Chondrocyte (in vitro differentiated cells): ENCODE data around the gene PSMD2. TPM values are rescaled to one million over a fixed set of nuclear protein-coding genes. Genes with fewer than 3 reads are reported as not detected.

Experiments
- DNase-seq: peaks from one replicate; pipeline ENCODE4 v3.0.0; 2021; ENCODE audit warnings: mixed read lengths, low spot score
- H3K27ac Mint-ChIP-seq: one replicate; pipeline ENCODE4 v1.8.0; 2021; ENCODE audit warnings: mild to moderate bottlenecking, moderate library complexity, mixed read lengths; ENCODE audit not compliant: unreplicated experiment
- H3K27me3 Mint-ChIP-seq: 2 replicates; pipeline ENCODE4 v1.8.0; 2021; ENCODE audit warnings: low read depth, mixed read lengths
- H3K36me3 Mint-ChIP-seq: 2 replicates; pipeline ENCODE4 v1.8.0; 2021; ENCODE audit warnings: low read depth, mixed read lengths
- H3K4me1 Mint-ChIP-seq: 2 replicates; pipeline ENCODE4 v1.8.0; 2021; ENCODE audit warnings: low read depth, mild to moderate bottlenecking, mixed read lengths
- H3K4me3 Mint-ChIP-seq: one replicate; pipeline ENCODE4 v1.8.0; 2021; ENCODE audit warnings: mild to moderate bottlenecking, moderate library complexity, mixed read lengths; ENCODE audit not compliant: unreplicated experiment
- H3K9me3 Mint-ChIP-seq: 2 replicates; pipeline ENCODE4 v1.8.0; 2021; ENCODE audit warnings: low read depth, mixed read lengths
- total RNA-seq: library from RNA; stranded (reverse); gene quantifications from 3 replicates; pipeline ENCODE4 v1.2.1, GENCODE V29; 2021
- TF ChIP-seq, protein P1 (sequence below): fragments of 200-600 bp; sonication (generic); IDR thresholded peaks from 2 replicates; pipeline ENCODE4 v1.5.0; 2021; ENCODE audit warnings: antibody characterized with exemption, mild to moderate bottlenecking, moderate library complexity

The PSMD2 gene
- total RNA-seq, 1 donor from 2014 or later: 237 TPM

DNA sequence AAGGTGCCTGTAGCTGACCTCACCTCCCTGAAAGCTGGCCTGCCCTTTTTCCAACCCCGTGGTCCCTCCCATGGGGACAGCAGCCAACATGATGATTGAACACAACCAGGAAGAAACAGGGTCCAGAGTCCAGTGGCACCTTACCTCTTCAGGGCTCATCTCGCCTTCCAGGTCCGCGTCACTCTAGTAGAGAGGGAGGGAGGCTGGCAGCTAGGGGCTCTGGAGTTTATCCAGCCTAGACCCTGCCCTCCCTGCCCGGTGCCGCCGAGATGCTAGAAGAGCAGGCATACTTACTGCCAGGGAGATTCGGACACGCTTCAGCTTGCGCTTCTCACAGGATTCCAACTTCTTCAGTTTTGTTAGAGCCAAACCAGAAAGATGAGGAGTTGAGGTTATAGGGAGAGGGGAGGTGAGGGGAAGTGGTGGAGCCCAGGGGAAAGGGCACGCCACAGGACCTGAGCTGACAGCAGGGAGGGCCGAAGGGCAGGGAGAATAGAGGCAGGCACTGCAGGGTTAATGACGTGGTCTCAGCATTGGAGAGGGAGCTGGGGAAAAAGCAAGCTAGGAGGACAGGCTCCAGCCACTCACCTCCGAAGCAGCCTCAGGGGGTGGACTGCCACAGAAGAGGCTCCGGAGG lies 53.2 kb downstream of the PSMD2 start:
- Mint-ChIP-seq H3K27me3 (no peaks in the 10 kb centered on the region), H3K4me1 (peaks cover 6% of the 10 kb centered on the region), H3K27ac (no peak overlapping the region), H3K9me3 (no peaks in the 10 kb centered on the region), H3K4me3 (no peak overlapping the region), H3K36me3 (peaks cover 7% of the 10 kb centered on the region)
- TF ChIP-seq, protein P1, sequence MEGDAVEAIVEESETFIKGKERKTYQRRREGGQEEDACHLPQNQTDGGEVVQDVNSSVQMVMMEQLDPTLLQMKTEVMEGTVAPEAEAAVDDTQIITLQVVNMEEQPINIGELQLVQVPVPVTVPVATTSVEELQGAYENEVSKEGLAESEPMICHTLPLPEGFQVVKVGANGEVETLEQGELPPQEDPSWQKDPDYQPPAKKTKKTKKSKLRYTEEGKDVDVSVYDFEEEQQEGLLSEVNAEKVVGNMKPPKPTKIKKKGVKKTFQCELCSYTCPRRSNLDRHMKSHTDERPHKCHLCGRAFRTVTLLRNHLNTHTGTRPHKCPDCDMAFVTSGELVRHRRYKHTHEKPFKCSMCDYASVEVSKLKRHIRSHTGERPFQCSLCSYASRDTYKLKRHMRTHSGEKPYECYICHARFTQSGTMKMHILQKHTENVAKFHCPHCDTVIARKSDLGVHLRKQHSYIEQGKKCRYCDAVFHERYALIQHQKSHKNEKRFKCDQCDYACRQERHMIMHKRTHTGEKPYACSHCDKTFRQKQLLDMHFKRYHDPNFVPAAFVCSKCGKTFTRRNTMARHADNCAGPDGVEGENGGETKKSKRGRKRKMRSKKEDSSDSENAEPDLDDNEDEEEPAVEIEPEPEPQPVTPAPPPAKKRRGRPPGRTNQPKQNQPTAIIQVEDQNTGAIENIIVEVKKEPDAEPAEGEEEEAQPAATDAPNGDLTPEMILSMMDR: no peak
- DNase-seq: no peak

DNA sequence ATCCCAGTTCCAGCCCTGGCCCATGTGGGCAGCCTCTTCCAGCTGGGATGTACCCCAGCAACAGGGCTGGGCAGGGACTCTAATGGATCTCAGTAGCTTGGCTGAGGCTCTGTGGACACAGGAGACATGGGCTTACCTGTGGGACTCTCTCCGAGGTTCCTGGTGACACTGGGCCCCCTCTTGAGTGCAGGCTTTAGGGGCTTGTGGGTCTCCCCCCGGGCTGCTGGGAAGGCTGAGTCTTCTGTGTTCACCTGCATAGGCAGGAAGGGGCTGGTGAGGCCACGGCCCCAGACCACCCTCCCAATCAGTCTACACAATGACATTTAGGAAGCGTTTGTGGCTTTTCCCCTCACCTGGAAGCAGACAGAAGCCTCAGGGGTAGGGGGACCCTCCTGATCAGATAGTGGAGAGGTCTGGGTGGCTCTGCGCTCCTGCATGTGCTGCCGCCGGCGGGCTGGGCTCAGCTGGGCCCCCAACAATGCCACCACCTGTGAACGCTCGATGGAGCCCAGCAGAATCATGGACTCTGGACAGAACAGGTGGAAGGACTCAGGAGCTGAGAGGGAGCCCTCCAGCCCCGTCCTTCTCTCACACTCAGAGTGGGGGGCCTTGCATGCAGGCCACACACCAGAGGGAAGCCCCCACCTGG lies 54.0 kb downstream of the PSMD2 start:
- Mint-ChIP-seq H3K27ac (no peak overlapping the region), H3K27me3 (no peaks in the 10 kb centered on the region), H3K36me3 (peaks cover 7% of the 10 kb centered on the region), H3K4me1 (peaks cover under 1% of the 10 kb centered on the region), H3K4me3 (no peak overlapping the region), H3K9me3 (no peaks in the 10 kb centered on the region)
- DNase-seq: no peak
- TF ChIP-seq, protein P1: no peak

DNA sequence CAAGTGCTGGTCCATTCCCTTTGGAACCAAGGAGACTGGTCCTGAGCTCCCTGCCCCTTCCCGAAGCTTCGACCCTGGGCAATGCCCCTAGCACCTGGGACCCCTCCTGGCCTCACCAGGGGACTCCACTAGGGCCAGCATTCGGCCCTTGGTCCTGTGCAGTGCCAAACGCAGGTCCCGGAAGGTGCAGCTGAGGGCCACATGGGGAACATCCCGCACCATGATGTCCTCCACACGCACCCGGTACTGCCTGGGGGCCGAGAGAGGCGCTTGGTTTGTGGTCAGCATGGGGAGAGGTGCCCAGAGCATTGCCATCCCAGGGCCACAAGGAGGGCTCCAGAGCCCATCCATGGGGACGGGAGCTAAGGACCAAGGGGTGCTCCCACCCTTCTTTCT lies 54.5 kb downstream of the PSMD2 start:
- no peak for DNase-seq

GRCh38 chr3:184354121-184354728 lies 55.2 kb downstream of the PSMD2 start:
- Mint-ChIP-seq H3K9me3 (no peaks in the 10 kb centered on the region), H3K4me3 (no peak overlapping the region), H3K36me3 (peaks cover 9% of the 10 kb centered on the region), H3K27ac (no peak overlapping the region), H3K27me3 (no peaks in the 10 kb centered on the region), H3K4me1 (no peaks in the 10 kb centered on the region)
- no peak for DNase-seq
- TF ChIP-seq, protein P1: peak; percentile 83

More for the DNA sequence above, 54.5 kb downstream of the PSMD2 start:
- Mint-ChIP-seq H3K27ac (no peak overlapping the region), H3K4me3 (no peak overlapping the region), H3K27me3 (no peaks in the 10 kb centered on the region), H3K36me3 (peaks cover 9% of the 10 kb centered on the region), H3K4me1 (no peaks in the 10 kb centered on the region), H3K9me3 (no peaks in the 10 kb centered on the region)
- TF ChIP-seq, protein P1: no peak

GRCh38 chr3:184354754-184355153 lies 55.7 kb downstream of the PSMD2 start:
- no peak overlapping the region for H3K4me3 Mint-ChIP-seq
- H3K27me3 Mint-ChIP-seq: no peaks in the 10 kb centered on the region
- no peak for DNase-seq
- H3K36me3 Mint-ChIP-seq: peaks cover 9% of the 10 kb centered on the region
- no peaks in the 10 kb centered on the region for H3K9me3 Mint-ChIP-seq
- no peak overlapping the region for H3K27ac Mint-ChIP-seq
- TF ChIP-seq, protein P1: no peak
- H3K4me1 Mint-ChIP-seq: no peaks in the 10 kb centered on the region
